ENCODE data around the gene HIVEP3. TPM values are rescaled to one million over a fixed set of nuclear protein-coding genes. Genes with fewer than 3 reads are reported as not detected.

Gene HIVEP3
- total and polyA plus RNA-seq, 4 experiments from 2014 or later: 8.2 to 12.8 (median 10.8) TPM

- CTCF ChIA-PET (ENCODE audit: partially characterized antibody): interaction anchor here (1.0 to 1.5 kb wide), 4 partner anchors 58 to 177 kb away, joined by 3 to 5 read pairs (median 3); no protein-coding TSS in a partner anchor
- Histone ChIP-seq H3K4me3 (ENCODE audit: low read length in 2 of 2) (no peak overlapping the region), H3K9me3 (ENCODE audit: control insufficient read depth in 1 of 2, low read length in 2 of 2) (no peaks in the 10 kb centered on the region), H3K27ac (ENCODE audit: low read depth, low read length) (no peak overlapping the region), H3K4me1 (ENCODE audit: insufficient read depth, low read length) (peaks cover 44% of the 10 kb centered on the region), H3K27me3 (ENCODE audit: insufficient read depth, low read length) (no peaks in the 10 kb centered on the region), H3K36me3 (ENCODE audit: insufficient read depth, low read length) (no peaks in the 10 kb centered on the region)
- POLR2A ChIA-PET (ENCODE audit: partially characterized antibody): interaction anchor here (0.9 to 2.2 kb wide), 6 partner anchors 8 to 140 kb away, joined by 3 to 9 read pairs (median 4); no protein-coding TSS in a partner anchor
- Mint-ChIP-seq H3K4me1 (peaks cover 27 to 54% (median 40%) of the 10 kb centered on the region in 4 donors), H3K4me3 (peak overlapping the region in 4 of 8 donors; percentile 73 to 77 (median 75)), H3K36me3 (no peaks in the 10 kb centered on the region), H3K27me3 (peaks cover 0 to 1% of the 10 kb centered on the region in 2 donors), H3K9me3 (no peaks in the 10 kb centered on the region), H3K27ac (peak overlapping the region in 5 of 7 donors; percentile 72 to 92 (median 84))
- intact Hi-C loops (cut with micrococcal nuclease): loop anchor here (2.0 to 10.0 kb wide), 3 partner anchors 59 to 177 kb away; no protein-coding TSS in a partner anchor
- no peak for DNase-seq
Observed at GRCh38 chr1:41751804-41752513, 166.8 kb downstream of the HIVEP3 start.

GRCh38 chr1:41749991-41750745 lies 168.6 kb downstream of the HIVEP3 start:
- Mint-ChIP-seq H3K9me3 (no peaks in the 10 kb centered on the region), H3K27me3 (peaks cover 0 to 1% of the 10 kb centered on the region in 2 donors), H3K4me1 (peaks cover 27 to 52% (median 39%) of the 10 kb centered on the region in 4 donors), H3K36me3 (no peaks in the 10 kb centered on the region), H3K4me3 (peak overlapping the region in 3 of 8 donors; percentile 6 to 10 (median 9)), H3K27ac (peak overlapping the region in 3 of 7 donors; percentile 25 to 42 (median 37))
- POLR2A ChIA-PET (ENCODE audit: partially characterized antibody): interaction anchor here (0.7 to 2.2 kb wide), 4 partner anchors 9 to 169 kb away, joined by 3 to 9 read pairs (median 4); no protein-coding TSS in a partner anchor
- no peaks in the 10 kb centered on the region for H3K27me3 ChIP-seq (ENCODE audit: insufficient read depth, low read length)
- DNase-seq: no peak
- H3K9me3 ChIP-seq (ENCODE audit: control insufficient read depth in 1 of 2, low read length in 2 of 2): no peaks in the 10 kb centered on the region
- no peak overlapping the region for H3K4me3 ChIP-seq (ENCODE audit: low read length in 2 of 2)
- peaks cover 44% of the 10 kb centered on the region for H3K4me1 ChIP-seq (ENCODE audit: insufficient read depth, low read length)
- H3K27ac ChIP-seq (ENCODE audit: low read depth, low read length): no peak overlapping the region
- no peaks in the 10 kb centered on the region for H3K36me3 ChIP-seq (ENCODE audit: insufficient read depth, low read length)
- intact Hi-C loops (cut with micrococcal nuclease): loop anchor here (2.0 to 10.0 kb wide), 3 partner anchors 61 to 175 kb away; no protein-coding TSS in a partner anchor
- CTCF ChIA-PET (ENCODE audit: partially characterized antibody): no interaction called here

- ChIA-PET POLR2A (ENCODE audit: partially characterized antibody) (no interaction called here), CTCF (ENCODE audit: partially characterized antibody) (no interaction called here)
- Histone ChIP-seq H3K36me3 (ENCODE audit: insufficient read depth, low read length) (no peaks in the 10 kb centered on the region), H3K27me3 (ENCODE audit: insufficient read depth, low read length) (no peaks in the 10 kb centered on the region), H3K4me1 (ENCODE audit: insufficient read depth, low read length) (peaks cover 20% of the 10 kb centered on the region), H3K4me3 (ENCODE audit: low read length in 2 of 2) (no peak overlapping the region), H3K27ac (ENCODE audit: low read depth, low read length) (no peak overlapping the region), H3K9me3 (ENCODE audit: control insufficient read depth in 1 of 2, low read length in 2 of 2) (no peaks in the 10 kb centered on the region)
- Mint-ChIP-seq H3K27ac (no peak overlapping the region), H3K9me3 (no peaks in the 10 kb centered on the region), H3K4me1 (peaks cover 11 to 48% (median 26%) of the 10 kb centered on the region in 4 donors), H3K4me3 (no peak overlapping the region), H3K36me3 (no peaks in the 10 kb centered on the region), H3K27me3 (no peaks in the 10 kb centered on the region)
- intact Hi-C loops (cut with micrococcal nuclease): no loop called here
- no peak for DNase-seq
Observed at GRCh38 chr1:41745022-41745421, 173.7 kb downstream of the HIVEP3 start.

- H3K9me3 Mint-ChIP-seq: no peaks in the 10 kb centered on the region
- CTCF ChIA-PET (ENCODE audit: partially characterized antibody): no interaction called here
- no peaks in the 10 kb centered on the region for H3K36me3 Mint-ChIP-seq
- H3K27me3 ChIP-seq (ENCODE audit: insufficient read depth, low read length): no peaks in the 10 kb centered on the region
- no peak overlapping the region for H3K27ac ChIP-seq (ENCODE audit: low read depth, low read length)
- no peaks in the 10 kb centered on the region for H3K9me3 ChIP-seq (ENCODE audit: control insufficient read depth in 1 of 2, low read length in 2 of 2)
- H3K36me3 ChIP-seq (ENCODE audit: insufficient read depth, low read length): no peaks in the 10 kb centered on the region
- no peak for DNase-seq
- peaks cover 25 to 59% (median 34%) of the 10 kb centered on the region in 4 donors for H3K4me1 Mint-ChIP-seq
- H3K4me3 ChIP-seq (ENCODE audit: low read length in 2 of 2): no peak overlapping the region
- no peaks in the 10 kb centered on the region for H3K27me3 Mint-ChIP-seq
- POLR2A ChIA-PET (ENCODE audit: partially characterized antibody): no interaction called here
- peak overlapping the region in 1 of 7 donors; percentile 20 for H3K27ac Mint-ChIP-seq
- H3K4me3 Mint-ChIP-seq: no peak overlapping the region
- intact Hi-C loops (cut with micrococcal nuclease): no loop called here
- H3K4me1 ChIP-seq (ENCODE audit: insufficient read depth, low read length): peaks cover 31% of the 10 kb centered on the region
Observed at GRCh38 chr1:41743366-41743765, 175.4 kb downstream of the HIVEP3 start.

- no peak overlapping the region for H3K4me3 ChIP-seq (ENCODE audit: low read length in 2 of 2)
- H3K9me3 ChIP-seq (ENCODE audit: control insufficient read depth in 1 of 2, low read length in 2 of 2): no peaks in the 10 kb centered on the region
- POLR2A ChIA-PET (ENCODE audit: partially characterized antibody): no interaction called here
- Mint-ChIP-seq H3K27me3 (no peaks in the 10 kb centered on the region), H3K4me1 (peaks cover 26 to 69% (median 37%) of the 10 kb centered on the region in 4 donors), H3K9me3 (no peaks in the 10 kb centered on the region), H3K36me3 (no peaks in the 10 kb centered on the region), H3K27ac (peak overlapping the region in 2 of 7 donors; percentile 16 to 30), H3K4me3 (peak overlapping the region in 1 of 8 donors; percentile 6)
- H3K27me3 ChIP-seq (ENCODE audit: insufficient read depth, low read length): no peaks in the 10 kb centered on the region
- H3K27ac ChIP-seq (ENCODE audit: low read depth, low read length): no peak overlapping the region
- intact Hi-C loops (cut with micrococcal nuclease): no loop called here
- no peaks in the 10 kb centered on the region for H3K36me3 ChIP-seq (ENCODE audit: insufficient read depth, low read length)
- H3K4me1 ChIP-seq (ENCODE audit: insufficient read depth, low read length): peaks cover 32% of the 10 kb centered on the region
- CTCF ChIA-PET (ENCODE audit: partially characterized antibody): no interaction called here
- no peak for DNase-seq
Observed at GRCh38 chr1:41742219-41742618, 176.5 kb downstream of the HIVEP3 start.

GRCh38 chr1:41741244-41741643 lies 177.5 kb downstream of the HIVEP3 start:
- CTCF ChIA-PET (ENCODE audit: partially characterized antibody): no interaction called here
- peak overlapping the region in 3 of 7 donors; percentile 30 to 69 (median 48) for H3K27ac Mint-ChIP-seq
- H3K27me3 Mint-ChIP-seq: no peaks in the 10 kb centered on the region
- H3K9me3 ChIP-seq (ENCODE audit: control insufficient read depth in 1 of 2, low read length in 2 of 2): no peaks in the 10 kb centered on the region
- intact Hi-C loops (cut with micrococcal nuclease): no loop called here
- peaks cover 32% of the 10 kb centered on the region for H3K4me1 ChIP-seq (ENCODE audit: insufficient read depth, low read length)
- H3K9me3 Mint-ChIP-seq: no peaks in the 10 kb centered on the region
- no peak overlapping the region for H3K27ac ChIP-seq (ENCODE audit: low read depth, low read length)
- H3K4me3 Mint-ChIP-seq: peak overlapping the region in 1 of 8 donors; percentile 53
- POLR2A ChIA-PET (ENCODE audit: partially characterized antibody): interaction anchor here (1.0 to 1.1 kb wide), 2 partner anchors 8 to 77 kb away, joined by 3 read pairs; no protein-coding TSS in a partner anchor
- no peak for DNase-seq
- H3K4me1 Mint-ChIP-seq: peaks cover 26 to 69% (median 37%) of the 10 kb centered on the region in 4 donors
- H3K36me3 Mint-ChIP-seq: no peaks in the 10 kb centered on the region
- H3K27me3 ChIP-seq (ENCODE audit: insufficient read depth, low read length): no peaks in the 10 kb centered on the region
- no peak overlapping the region for H3K4me3 ChIP-seq (ENCODE audit: low read length in 2 of 2)
- H3K36me3 ChIP-seq (ENCODE audit: insufficient read depth, low read length): no peaks in the 10 kb centered on the region
